NCI-H2196 (cell line): ENCODE measurements around the gene PSMB9.
"Not testable (repeated sequence)": the region's sequence is repeated elsewhere in the genome, so short reads cannot be mapped to it uniquely, and the experiment has no call there.

Experiments
- DNase-seq: peaks from one replicate; lab custom pipeline; 2025; ENCODE audit not compliant: unreplicated experiment; lab: John Stamatoyannopoulos, UW

The PSMB9 gene

DNA sequence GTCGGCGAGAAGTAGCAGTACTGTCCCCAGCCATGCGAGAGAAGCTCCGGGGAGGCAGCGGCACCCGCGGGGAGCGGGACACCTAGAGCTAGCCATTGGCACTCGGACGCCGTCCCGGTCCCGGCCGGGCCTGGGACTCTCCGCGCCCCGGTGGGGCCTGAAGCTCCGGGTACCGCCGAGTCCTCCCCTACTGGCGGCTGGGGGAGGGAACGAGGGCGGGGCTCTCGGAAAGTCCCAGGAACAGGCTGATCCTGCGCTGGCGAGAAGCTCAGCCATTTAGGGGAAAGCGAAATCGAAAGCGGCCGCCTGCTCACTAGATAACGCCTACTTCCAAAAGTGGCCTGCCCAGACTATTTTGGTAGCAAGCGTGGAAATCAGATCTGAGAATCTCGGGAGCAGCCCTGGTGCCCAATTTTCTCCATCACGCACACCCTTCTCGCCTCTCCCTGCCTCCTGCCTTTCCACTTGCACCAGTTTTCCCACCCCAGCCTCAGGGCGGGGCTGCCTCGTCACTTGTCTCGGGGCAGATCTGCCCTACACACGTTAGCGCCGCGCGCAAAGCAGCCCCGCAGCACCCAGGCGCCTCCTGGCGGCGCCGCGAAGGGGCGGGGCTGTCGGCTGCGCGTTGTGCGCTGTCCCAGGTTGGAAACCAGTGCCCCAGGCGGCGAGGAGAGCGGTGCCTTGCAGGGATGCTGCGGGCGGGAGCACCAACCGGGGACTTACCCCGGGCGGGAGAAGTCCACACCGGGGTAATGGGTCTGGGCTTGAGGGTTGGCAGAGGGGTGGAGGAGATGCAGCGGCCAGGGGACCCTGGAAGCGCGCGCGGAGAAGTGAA, at the start of gene PSMB9, which contains the start of gene TAP1:
PSMB9 (plus strand) TSS at position 652 of the 835 bp plus-strand sequence; CDS start at position 690, 38 bp downstream.
TAP1 (minus strand) TSS at position 164 of the 835 bp plus-strand sequence; CDS start at position 96, 68 bp downstream.
- DNase-seq = peak; percentile 96

DNA sequence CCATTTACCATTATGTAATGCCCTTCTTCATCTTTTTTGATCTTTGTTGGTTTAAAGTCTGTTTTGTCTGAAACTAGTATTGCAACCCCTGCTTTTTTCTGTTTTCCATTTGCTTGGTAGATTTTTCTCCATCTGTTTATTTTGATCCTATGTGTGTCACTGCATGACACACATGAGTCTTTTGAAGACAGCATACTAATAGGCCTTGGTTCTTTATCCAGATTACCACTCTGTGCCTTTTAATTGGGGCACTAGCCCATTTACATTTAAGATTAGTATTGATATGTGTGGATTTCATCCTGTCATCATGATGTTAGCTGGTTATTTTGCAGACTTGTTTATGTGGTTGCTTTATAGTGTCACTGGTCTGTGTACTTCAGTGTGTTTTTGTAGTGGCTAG, 48.6 kb upstream of the PSMB9 start:
- DNase-seq = not testable (repeated sequence)

DNA sequence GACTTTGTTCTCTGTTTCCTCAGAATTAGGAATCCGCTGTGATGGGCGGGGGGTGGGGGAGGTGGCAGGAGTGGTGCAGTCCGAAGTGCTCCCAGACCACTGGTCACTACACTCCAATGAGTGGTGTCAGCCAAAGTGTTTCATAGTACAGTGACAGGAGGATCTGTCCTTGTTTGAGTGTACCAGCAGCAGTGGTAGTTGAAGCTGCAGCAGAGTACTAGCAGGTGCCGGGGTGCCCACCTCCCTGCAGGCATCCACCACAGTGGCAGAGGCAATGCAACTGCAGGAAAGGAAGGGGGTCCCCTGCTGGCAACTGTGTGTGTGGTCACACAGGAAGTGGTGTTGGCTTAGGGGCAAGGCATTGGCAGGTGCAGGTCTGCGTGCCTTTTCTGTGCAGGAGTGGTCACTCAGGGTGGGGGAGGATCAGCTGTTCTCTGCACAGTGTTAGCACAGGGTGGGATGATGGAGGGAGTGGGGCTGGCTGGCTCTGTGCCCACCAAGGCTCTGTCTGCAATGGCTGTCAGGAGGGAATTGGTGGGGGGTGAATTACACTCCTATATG, 46.9 kb upstream of the PSMB9 start:
- no peak for DNase-seq

- no peak for DNase-seq
Measured at GRCh38 chr6:32809171-32809570, 44.8 kb upstream of the PSMB9 start.

DNA sequence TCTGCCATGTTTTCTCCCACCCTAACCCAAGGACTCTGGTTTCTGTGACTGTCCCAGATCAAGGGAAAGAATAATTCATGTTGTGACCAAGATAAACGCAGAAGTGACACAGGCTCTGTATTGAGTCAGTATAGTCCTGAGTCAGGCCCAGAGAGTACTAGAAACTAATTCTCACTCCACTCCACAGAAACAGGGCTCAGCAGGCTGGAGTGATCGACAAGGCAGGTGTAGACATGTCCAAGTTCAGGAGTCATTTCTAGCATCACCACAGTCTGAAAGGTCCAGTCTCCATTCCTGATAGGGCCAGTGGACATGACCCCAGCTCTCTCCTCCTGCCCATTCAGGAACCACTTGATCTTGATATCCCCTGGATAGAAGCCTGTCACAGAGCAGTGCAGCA, 39.8 kb upstream of the PSMB9 start:
- no peak for DNase-seq

GRCh38 chr6:32815115-32815514, 38.9 kb upstream of the PSMB9 start:
- DNase-seq = no peak

GRCh38 chr6:32815996-32816395, 38.0 kb upstream of the PSMB9 start:
- no peak for DNase-seq

- no peak for DNase-seq
Measured at GRCh38 chr6:32816746-32817204, 37.2 kb upstream of the PSMB9 start, which contains the start of gene HLA-DOB. TSS of gene HLA-DOB (minus strand) at chr6:32817002. CDS start at chr6:32816951, 51 bp downstream.

GRCh38 chr6:32818867-32819266, 35.1 kb upstream of the PSMB9 start:
- DNase-seq = no peak

- no peak for DNase-seq
Measured at GRCh38 chr6:32819729-32820128, 34.3 kb upstream of the PSMB9 start.

DNA sequence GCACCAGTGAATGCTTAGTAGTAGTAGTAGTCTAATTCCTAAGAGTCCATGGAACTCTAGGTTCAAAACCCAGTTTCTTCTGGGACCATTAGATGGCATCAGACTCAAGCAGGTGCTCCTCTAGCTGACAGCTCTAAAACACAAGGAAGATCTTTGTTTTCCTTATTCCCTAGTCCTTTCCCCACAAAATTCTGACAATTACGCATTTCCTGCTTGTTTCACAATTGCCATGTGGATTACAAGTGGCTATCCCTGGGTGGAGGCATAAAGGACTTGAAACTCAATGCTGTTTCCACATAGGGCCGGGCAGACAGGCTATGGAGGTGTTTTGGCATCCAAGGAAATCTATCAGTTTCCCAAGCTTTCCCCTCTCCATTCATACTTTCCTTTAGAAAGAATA, 28.0 kb upstream of the PSMB9 start:
- peak; percentile 24 for DNase-seq

- DNase-seq = no peak
Measured at GRCh38 chr6:32827025-32827424, 27.0 kb upstream of the PSMB9 start.

DNA sequence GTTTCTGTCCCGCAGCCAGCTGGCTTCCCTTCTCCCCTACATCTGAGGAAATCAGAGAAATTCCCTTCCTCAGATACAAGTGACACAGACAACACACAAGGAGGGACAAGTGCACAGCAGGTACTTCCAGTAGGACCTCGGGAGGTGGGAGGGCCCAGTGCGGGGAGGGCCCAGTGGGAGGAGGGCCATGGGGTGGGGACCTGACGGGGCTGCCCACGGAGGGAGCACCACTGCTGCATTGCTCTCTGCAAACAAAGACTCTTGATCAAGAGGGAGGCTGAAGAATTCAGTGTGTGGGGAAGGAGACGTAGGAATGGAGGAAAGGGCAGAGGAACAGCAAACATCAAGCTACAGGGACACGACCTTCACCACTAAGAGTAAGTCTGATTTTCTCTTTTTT, 24.5 kb upstream of the PSMB9 start:
- no peak for DNase-seq

DNA sequence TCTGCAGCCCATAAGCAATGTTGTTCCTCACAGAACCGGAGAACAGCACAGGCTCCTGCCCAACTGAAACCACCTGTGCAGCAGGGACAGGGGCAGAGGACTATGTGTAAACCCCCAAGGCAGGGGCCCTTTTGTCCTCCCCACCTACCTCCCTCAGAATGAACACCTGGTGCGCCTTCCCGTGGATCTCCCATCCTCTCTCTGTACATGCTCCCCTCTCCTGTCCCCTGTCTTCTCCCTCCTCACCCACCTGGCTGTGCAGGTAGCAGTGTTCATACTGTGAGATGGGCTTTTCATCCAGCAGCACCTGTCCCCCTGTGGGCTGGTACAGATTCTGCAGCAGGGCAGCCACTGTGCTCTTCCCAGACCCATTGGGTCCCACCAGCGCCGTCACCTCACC, 24.0 kb upstream of the PSMB9 start:
- DNase-seq = no peak

GRCh38 chr6:32830936-32831335, 23.1 kb upstream of the PSMB9 start:
- DNase-seq = no peak

DNA sequence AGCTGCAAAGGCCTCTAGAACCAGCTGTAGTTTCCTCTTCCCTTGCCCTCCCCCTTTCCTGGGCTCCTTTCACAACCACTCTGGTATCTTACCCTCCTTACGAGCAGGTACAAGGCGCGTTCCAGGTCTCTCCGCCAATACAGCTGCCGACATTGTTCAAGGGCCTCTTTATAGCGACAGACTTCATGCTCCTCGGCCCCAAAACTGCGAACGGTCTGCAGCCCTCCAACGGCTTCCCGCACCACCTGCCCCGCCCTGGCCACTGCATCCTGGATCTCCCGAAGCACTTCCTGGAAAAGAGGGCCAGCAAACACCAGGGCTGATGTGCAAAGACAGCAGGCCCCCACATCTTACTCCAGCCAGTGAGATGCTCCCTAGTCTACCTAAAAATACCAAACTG, 21.5 kb upstream of the PSMB9 start:
- DNase-seq = no peak

DNA sequence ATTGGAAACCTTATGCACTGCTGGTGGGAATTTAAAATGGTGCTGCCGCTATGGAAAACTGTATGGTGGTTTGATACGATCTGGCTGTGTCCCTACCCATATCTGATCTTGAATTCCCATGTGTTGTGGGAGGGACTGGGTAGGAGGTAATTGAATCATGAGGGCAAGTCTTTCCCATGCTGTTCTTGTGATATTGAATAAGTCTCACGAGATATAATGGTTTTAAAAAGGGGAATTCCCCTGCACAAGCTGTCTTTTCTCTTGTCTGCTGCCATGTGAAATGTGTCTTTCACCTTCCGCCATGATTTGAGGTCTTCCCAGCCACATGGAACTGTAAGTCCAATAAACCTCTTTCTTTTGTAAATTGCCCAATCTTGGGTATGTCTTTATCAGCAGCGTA, 20.3 kb upstream of the PSMB9 start:
- DNase-seq = no peak

GRCh38 chr6:32835167-32835893, 18.7 kb upstream of the PSMB9 start:
- no peak for DNase-seq

GRCh38 chr6:32836873-32837272, 17.1 kb upstream of the PSMB9 start:
- no peak for DNase-seq

GRCh38 chr6:32837651-32838113, 16.3 kb upstream of the PSMB9 start:
- no peak for DNase-seq

- peak; percentile 93 for DNase-seq
Measured at GRCh38 chr6:32838114-32838958, 15.7 kb upstream of the PSMB9 start, which contains the start of gene TAP2. TSS of gene TAP2 (minus strand) at chr6:32838739. CDS start at chr6:32838233, 506 bp downstream.
